ENCODE measurements around the gene EMCN.
"Not testable (repeated sequence)": the region's sequence is repeated elsewhere in the genome, so short reads cannot be mapped to it uniquely, and the experiment has no call there.

EMCN gene

GRCh38 chr4:100369871-100370270 is 148.0 kb downstream of the EMCN start:
- no peak for DNase-seq

DNA sequence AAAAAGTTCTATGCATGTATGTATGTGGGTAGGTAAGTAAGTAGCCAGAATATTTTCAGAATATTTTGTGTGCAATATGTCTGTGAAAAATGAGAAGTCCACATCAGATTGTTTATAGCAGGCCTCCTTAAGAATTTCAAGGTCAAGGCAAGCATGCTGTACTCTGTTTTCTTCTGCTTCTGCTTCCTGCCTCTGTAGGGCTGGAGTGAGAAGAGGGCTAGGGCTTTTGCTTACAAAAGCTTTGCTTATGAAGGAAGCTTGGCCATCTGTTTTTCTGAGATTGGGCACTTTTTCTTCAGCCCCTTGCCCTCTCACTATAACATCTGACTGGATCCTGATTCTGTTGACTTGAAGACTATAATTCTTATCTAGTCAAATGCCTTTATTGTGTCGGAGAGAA is 150.4 kb downstream of the EMCN start:
- no peak for DNase-seq

DNA sequence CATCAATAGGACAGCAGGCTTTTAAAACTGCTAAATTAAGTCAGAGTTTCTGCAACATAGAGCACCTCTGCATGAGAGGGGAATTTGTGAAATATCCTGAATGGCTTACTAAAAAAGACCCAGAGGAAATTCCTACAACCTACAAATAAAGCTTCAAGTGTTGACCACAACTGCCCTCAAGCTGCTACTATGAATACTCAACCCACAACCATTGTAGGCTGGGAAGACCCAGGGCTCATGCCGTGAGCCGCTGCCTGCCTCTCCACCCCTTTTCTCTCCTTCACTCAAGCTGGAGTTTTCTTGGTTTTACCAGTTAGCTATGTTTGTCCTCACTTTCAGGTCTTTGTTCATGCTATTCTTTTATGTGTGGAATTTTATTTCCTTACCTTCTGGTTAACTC is 151.6 kb downstream of the EMCN start:
- DNase-seq, result no peak

DNA sequence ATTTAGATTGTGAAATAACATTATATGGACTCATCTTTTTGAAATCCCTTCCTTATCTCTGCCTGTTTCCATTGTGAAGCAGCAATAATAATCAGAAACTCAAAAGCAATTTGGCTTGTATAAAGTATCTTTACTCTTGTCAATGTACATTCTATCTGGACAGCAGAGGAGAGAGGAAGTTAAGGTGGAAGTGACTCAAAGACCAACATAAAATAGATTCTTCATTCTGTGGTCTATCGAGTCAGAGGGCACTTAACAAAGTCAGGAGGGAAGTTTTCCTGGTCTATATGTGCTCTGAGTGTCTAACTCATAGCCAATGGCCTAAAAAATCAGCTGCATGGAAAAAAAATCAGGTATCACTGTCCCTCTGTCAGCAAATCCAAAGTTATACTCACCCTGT is 155.5 kb downstream of the EMCN start:
- DNase-seq, result no peak

GRCh38 chr4:100361336-100361735 is 156.5 kb downstream of the EMCN start:
- DNase-seq, result no peak

DNA sequence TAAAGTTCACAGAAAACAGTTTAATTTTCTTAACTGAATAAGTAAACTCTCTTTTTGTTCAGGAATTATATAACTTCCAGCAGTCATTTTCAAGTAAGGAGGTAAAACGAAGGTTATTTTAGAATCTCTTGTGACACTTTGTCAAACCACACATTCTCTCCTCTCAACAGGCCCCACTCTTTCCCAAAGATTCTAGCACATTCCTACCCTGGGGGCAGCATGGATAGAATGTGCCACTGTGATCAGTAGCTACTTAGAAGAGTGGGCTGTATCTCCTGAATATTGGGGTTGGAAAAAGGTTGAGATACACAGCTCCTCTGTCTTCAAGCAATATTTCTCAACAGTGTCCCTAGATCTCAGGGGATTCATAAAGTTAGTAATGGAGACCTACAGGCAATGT is 157.6 kb downstream of the EMCN start:
- DNase-seq, result no peak

- DNase-seq, result no peak
Observed at GRCh38 chr4:100359441-100359840, 158.4 kb downstream of the EMCN start.

GRCh38 chr4:100357542-100357941 is 160.3 kb downstream of the EMCN start:
- no peak for DNase-seq

DNA sequence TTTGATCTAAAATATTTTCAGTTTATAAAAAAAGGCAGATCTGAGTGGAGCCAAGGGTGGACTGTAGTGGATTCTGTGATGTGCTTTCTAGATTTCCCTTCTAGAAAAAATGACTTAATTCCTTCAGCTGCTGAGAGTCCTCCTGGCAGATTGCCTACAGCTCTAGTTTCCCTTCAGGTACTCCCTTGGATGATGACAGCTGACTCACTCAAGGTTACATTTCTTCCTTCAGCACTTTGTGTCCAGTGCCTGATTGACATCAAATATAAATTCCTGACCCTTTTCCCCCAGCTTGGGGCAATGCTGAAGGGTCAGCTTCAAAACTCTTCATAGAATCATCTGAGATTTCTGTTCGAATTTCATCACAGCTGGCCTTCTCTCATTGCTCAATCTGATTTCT is 161.7 kb downstream of the EMCN start:
- no peak for DNase-seq

GRCh38 chr4:100352352-100352751 is 165.5 kb downstream of the EMCN start:
- DNase-seq, result not testable (repeated sequence)

DNA sequence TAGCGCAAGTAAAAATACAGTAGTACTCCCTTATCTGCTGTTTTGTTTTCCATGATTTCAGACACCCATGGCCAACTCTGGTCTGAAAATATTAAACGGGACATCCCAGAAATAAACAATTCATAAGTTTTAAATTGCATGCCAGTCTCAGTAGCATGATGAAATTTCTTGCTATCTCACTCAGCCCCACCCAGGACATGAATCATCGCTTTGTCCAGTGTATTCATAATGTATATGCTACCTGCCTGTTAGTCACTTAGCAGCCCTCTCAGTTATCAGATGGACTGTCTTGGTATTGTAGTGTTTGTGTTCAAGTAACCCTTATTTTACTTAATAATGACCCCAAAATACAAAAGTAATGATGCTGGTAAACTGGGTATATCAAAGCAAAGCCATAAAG is 169.3 kb downstream of the EMCN start:
- DNase-seq, result no peak

- DNase-seq, result no peak
Observed at GRCh38 chr4:100347241-100347640, 170.6 kb downstream of the EMCN start.

DNA sequence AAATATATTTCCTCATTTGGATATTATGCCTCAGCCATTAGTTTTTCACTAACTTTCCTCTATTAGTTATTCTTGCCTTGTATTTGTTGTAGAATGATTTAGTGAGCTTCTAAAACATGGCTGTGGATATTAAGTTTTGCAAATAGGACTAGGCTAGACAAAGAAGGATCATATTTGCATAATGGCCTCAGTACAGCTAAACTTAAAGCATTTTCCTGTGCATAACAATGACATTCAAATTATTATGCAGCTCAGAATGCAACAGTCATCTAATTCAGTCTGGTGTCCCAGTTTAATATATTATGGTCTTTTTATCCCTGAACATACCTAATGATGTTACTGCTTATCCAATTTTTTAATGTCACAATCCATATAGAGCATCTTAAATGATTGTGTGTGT is 172.2 kb downstream of the EMCN start:
- DNase-seq, result no peak

Measured in SHP77 (cell line).